ENCODE measurements around the gene FBLN2. TPM values are rescaled to one million over a fixed set of nuclear protein-coding genes. Genes with fewer than 3 reads are reported as not detected.

The FBLN2 gene
- total RNA-seq, 1 experiment from 2014 or later = 0.39 TPM

DNA sequence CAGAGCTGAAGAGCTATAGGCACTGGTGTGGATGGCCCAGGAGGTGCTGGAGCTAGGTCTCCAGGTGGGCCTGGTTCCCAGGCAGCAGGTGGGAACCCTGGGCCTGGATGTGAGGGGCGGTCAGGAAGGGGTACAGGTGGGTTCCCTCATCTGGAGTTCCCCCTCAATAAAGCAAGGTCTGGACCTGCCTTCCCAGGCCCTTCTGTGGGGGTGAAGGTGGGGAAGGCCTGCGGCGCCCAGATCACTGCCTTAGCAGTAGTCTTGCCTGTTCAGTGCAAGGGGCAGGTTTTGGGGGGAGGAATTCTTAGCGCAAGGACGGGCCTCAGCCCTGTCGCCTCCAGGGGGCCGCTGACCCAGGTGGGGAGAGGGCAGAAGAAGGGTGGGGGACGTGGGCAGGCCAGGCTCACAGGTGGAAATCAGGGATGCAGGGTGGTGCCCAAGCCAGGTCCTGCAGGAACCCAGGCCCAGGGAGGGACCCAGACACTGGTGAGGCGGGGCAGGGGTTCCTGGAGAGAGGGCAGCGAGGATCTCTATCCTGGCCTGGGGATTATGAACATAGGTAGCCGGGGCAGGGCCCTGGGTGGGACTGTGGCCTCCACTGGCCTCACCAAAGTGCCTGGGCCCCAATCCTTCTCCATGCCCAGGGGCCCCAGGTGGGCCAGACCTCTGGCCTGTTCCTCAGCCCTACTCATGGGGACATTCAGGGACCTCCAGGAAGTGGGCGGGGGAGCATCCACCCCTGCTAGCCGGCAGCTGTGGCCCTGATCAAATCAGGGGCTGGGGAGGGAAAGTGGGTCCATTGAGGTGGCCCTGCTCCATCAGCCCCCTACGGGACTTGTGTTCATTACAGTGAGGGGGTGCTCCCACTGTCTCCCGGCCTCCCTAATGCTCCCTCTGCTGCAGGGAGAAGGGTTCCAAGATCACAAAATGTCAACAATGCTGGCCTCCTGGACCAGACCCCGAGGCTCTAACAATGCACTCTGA is 43.5 kb upstream of the FBLN2 start:
- no peak overlapping the region for H2AFZ ChIP-seq (ENCODE audit: low read depth, low read length, poor library complexity, severe bottlenecking)
- no peak overlapping the region for H3K27ac ChIP-seq (ENCODE audit: low read depth, low read length)
- intact Hi-C loops (cut with micrococcal nuclease) = no loop called here
- H3K9ac ChIP-seq (ENCODE audit: low read length) = no peak overlapping the region
- H4K20me1 ChIP-seq (ENCODE audit: insufficient read depth) = no peaks in the 10 kb centered on the region
- H3K4me2 ChIP-seq (ENCODE audit: low read length) = no peak overlapping the region
- no peaks in the 10 kb centered on the region for H3K27me3 ChIP-seq (ENCODE audit: insufficient read depth, low read length)
- DNase-seq (ENCODE audit: low read depth, low spot score) = no peak
- H3K9me2 ChIP-seq (ENCODE audit: insufficient read depth) = no peaks in the 10 kb centered on the region
- POLR2A ChIA-PET = no interaction called here
- no peaks in the 10 kb centered on the region for H3K79me2 ChIP-seq (ENCODE audit: insufficient read depth, low read length)
- H3K4me1 ChIP-seq (ENCODE audit: control insufficient read depth in 1 of 2, insufficient read depth in 2 of 2, low read length in 2 of 2) = peaks cover 6% of the 10 kb centered on the region in 2 experiments; a peak in 2 of 4 replicates
- BruUV-seq (replicated peaks) = no TSS peak
- TF ChIP-seq, protein P1, sequence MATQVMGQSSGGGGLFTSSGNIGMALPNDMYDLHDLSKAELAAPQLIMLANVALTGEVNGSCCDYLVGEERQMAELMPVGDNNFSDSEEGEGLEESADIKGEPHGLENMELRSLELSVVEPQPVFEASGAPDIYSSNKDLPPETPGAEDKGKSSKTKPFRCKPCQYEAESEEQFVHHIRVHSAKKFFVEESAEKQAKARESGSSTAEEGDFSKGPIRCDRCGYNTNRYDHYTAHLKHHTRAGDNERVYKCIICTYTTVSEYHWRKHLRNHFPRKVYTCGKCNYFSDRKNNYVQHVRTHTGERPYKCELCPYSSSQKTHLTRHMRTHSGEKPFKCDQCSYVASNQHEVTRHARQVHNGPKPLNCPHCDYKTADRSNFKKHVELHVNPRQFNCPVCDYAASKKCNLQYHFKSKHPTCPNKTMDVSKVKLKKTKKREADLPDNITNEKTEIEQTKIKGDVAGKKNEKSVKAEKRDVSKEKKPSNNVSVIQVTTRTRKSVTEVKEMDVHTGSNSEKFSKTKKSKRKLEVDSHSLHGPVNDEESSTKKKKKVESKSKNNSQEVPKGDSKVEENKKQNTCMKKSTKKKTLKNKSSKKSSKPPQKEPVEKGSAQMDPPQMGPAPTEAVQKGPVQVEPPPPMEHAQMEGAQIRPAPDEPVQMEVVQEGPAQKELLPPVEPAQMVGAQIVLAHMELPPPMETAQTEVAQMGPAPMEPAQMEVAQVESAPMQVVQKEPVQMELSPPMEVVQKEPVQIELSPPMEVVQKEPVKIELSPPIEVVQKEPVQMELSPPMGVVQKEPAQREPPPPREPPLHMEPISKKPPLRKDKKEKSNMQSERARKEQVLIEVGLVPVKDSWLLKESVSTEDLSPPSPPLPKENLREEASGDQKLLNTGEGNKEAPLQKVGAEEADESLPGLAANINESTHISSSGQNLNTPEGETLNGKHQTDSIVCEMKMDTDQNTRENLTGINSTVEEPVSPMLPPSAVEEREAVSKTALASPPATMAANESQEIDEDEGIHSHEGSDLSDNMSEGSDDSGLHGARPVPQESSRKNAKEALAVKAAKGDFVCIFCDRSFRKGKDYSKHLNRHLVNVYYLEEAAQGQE (IDR thresholded peaks at IDR 0.05; ENCODE audit: low read depth) = no peak
- TF ChIP-seq EZH2 (IDR thresholded peaks at IDR 0.05) (no peak), EGR1 (IDR thresholded peaks at IDR 0.05; ENCODE audit: low read depth) (no peak), CEBPB (IDR thresholded peaks at IDR 0.05; ENCODE audit: low read depth) (no peak), SRF (IDR thresholded peaks at IDR 0.05; ENCODE audit: low read depth) (no peak), YY1 (IDR thresholded peaks at IDR 0.05; ENCODE audit: extremely low read depth, insufficient replicate concordance, low read depth, low read length) (no peak), SP1 (IDR thresholded peaks at IDR 0.05; ENCODE audit: low read depth) (no peak), POLR2A (IDR thresholded peaks at IDR 0.05; ENCODE audit: borderline replicate concordance, extremely low read depth, insufficient read depth, insufficient read length) (no peak), TCF7L2 (IDR thresholded peaks at IDR 0.05; ENCODE audit: borderline replicate concordance, extremely low read depth, insufficient read depth, insufficient read length) (no peak), FOSL1 (IDR thresholded peaks at IDR 0.05; ENCODE audit: low read depth) (no peak), SIN3A (IDR thresholded peaks at IDR 0.05; ENCODE audit: low read depth) (no peak)
- ATAC-seq = no peak
- no peaks in the 10 kb centered on the region for H3K9me3 ChIP-seq (ENCODE audit: control insufficient read depth in 1 of 2, insufficient read depth in 1 of 2, low read depth in 1 of 2, low read length in 2 of 2)
- no peak overlapping the region for H3K4me3 ChIP-seq (replicated peaks in 1 of 2; ENCODE audit: low read depth in 1 of 2, low read length in 2 of 2)
- H3K36me3 ChIP-seq (ENCODE audit: control insufficient read depth in 1 of 2, insufficient read depth in 2 of 2, low read length in 2 of 2) = no peaks in the 10 kb centered on the region; a peak in 1 of 4 replicates
- CTCF ChIA-PET = no interaction called here
- RAD21 ChIA-PET (ENCODE audit: low non-redundant PET in 1 of 2, low total read pairs in 2 of 2, uncharacterized antibody in 2 of 2, unreplicated experiment in 2 of 2) = no interaction called here

Data from HCT116 (cell line).